Ramos (cell line): Measurements from ENCODE around the gene TTL.
"Not testable (repeated sequence)": the region's sequence is repeated elsewhere in the genome, so short reads cannot be mapped to it uniquely, and the experiment has no call there.

Source experiments
- in situ Hi-C: fragments of 300-500 bp; cut with MboI; formaldehyde crosslinking; loops from one replicate; pipeline ENCODE4 v1.14.3; 2022; ENCODE audit warnings: low sequenced_read_pairs; ENCODE audit not compliant: unreplicated experiment

The TTL gene

GRCh38 chr2:112472547-112473263 lies 9.3 kb upstream of the TTL start:
- in situ Hi-C loops: no loop called here

DNA sequence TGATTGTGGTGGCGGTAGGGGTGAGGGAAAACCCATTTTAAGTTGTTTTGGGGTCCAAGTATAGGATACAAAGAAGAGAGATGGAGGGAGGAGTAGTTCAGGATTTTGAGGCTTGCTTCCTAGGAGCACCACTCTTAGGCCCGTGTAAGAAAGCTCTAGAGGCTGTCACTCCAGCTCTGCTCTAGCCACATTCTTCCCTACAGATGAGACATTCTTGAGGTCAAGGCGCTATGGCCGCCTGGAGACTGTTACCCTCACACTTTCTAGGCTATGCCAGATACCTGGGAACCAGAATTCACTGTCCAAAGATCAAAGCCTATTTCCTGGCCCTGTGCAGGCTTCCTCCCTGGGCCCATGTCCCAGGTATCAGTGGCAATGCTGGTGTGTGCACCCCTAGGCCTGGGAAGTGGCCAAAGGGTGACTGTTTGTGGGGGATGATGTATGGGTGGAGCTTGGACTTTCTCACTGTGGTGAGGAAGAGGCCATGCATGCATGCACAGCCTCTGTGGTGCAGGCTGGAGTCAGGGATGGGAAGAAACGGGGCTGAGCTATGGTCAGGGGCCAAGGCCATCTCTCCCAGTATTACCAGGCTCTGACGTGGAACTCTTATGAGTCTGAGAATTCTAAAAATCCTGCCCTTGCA lies 7.0 kb upstream of the TTL start:
- in situ Hi-C loops: no loop called here

DNA sequence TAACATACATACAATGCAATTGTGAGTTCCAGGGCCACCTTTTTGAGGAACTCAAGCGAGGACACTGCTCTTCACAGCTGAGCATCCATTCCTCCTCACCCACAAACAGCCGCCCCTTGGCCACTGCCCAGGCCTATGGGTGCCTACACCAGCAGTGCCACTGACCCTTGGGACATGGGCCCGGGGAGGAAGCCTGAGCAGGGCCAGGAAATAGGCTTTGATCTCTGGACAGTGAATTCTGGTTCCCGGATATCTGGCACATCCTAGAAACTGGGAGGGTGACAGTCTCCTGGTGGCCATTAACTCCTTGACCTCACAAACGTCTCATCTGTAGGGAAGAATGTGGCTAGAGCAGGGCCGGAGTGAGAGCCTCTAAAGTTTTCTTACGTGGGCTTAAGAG lies 5.5 kb upstream of the TTL start:
- in situ Hi-C loops: no loop called here

- in situ Hi-C loops: no loop called here
These were observed 1.4 kb upstream of the TTL start for GRCh38 chr2:112480530-112481049.

DNA sequence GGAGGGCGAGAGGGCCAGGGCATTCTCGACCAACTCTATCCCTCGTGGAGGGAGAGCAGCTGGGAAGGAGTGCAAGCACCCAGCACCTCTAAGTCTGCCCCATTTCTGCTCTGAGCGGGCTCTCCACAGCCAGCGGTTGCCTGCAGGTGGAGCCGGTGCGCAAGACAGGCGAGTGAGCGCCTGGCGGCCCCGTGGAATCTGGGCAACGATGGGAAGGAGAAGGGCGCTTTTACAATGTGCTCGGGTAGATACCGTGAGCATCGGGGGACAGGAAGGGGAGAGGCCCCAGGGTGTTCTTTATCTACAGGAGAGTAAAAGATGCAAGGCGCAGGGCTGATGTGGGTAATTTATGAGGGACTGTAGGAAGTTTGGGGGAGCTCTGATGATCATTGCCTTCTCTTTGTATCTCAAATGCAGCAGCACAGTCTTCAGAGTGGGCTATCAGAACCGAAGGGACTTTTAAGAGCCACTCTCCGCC lies 867 bp upstream of the TTL start:
- in situ Hi-C loops: no loop called here

DNA sequence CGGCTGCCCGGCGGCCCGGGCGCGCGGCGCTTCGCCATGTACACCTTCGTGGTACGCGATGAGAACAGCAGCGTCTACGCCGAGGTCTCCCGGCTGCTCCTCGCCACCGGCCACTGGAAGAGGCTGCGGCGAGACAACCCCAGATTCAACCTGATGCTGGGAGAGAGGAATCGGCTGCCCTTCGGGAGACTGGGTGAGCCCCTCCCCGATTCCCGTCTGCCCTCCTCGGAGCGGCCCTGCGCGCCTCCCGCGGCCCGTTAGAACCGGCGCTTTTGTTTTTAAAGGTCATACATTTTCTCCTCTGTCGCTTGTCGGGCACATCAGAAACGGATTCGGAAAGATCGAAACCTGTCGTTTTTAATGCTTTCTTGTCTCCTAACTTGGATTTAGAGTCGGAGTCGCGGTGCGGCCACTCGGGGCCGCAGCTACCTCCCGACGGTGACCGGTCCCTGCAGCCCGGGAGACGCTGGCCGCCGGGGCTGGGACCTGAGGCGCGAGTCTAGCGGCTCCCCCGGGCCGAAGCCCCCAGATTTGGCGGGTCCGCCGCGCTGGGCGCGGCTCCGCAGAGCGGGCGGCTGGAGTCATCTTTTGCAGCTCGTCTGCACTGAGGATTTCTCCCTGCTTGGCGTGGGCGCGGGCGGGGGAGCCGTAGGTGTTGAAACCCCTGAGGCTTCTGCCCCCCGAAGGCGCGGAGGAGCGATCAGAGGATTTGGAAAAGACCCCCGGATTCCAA lies 519 bp downstream of the TTL start:
- in situ Hi-C loops: no loop called here

DNA sequence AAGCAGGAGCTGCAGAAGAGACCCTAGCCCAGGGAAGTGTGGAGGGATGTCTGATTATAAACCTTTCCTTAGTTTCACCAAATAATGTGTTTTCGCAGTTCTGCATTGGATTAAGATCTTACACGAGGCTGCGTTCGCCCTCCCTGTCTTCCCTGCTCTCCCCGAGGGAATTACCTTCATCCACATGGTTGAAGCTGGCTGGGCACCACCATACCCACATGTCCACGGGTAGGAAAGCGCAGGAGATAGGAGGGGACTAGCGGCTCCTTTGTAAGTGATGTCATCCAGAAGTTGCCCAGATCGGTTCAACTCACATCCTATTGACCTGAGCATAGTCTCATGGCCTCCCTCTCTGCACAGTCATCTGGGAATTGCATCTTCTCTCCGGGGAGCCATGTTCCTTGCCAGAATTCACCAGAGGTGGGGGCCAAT lies 1.1 kb downstream of the TTL start:
- in situ Hi-C loops: no loop called here

DNA sequence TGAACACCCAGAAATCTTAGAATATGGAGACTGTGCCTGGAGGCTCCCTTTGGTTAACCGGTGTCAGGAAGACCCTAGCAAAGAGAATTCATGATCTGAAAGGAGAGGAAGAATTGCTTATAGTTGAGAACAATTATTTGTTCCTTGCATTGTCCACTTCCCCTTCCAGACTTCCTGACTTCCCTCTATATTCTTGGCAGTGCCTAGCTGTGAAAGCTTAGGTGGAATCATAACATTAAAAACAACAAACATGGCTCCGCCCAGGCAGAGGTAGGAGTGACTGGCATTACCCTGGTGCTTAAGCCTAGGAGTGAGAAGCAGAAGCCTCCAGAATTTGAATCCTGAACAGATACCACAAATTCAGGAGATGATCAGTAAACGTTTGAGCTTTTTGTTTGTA lies 1.9 kb downstream of the TTL start:
- in situ Hi-C loops: no loop called here

GRCh38 chr2:112485849-112486248 lies 3.9 kb downstream of the TTL start:
- in situ Hi-C loops: no loop called here

- in situ Hi-C loops: no loop called here
These were observed 4.9 kb downstream of the TTL start for GRCh38 chr2:112486895-112487294.

GRCh38 chr2:112487444-112487961 lies 5.5 kb downstream of the TTL start:
- in situ Hi-C loops: no loop called here

- in situ Hi-C loops: no loop called here
These were observed 6.2 kb downstream of the TTL start for GRCh38 chr2:112488201-112488600.

GRCh38 chr2:112491946-112492345 lies 10.0 kb downstream of the TTL start:
- in situ Hi-C loops: no loop called here

DNA sequence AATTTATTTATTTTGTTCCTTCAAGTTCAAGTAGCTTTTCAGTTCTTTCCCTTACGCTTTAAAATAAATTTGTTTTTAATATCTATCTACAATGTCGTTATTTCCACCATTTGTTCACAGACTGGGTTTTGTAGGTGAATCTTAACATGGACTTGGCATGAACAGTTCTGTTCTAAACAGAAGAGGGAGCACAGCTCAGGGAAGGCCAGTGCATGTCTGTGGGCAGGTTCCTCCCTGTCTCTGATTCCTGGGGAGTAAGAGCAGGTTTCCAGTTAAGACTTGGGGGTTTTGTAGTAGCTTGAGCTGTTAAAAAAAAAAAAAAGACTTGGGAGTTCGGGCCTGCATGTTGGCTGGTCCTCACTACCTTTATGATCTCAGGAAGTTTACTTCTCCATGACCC lies 11.1 kb downstream of the TTL start:
- in situ Hi-C loops: no loop called here

DNA sequence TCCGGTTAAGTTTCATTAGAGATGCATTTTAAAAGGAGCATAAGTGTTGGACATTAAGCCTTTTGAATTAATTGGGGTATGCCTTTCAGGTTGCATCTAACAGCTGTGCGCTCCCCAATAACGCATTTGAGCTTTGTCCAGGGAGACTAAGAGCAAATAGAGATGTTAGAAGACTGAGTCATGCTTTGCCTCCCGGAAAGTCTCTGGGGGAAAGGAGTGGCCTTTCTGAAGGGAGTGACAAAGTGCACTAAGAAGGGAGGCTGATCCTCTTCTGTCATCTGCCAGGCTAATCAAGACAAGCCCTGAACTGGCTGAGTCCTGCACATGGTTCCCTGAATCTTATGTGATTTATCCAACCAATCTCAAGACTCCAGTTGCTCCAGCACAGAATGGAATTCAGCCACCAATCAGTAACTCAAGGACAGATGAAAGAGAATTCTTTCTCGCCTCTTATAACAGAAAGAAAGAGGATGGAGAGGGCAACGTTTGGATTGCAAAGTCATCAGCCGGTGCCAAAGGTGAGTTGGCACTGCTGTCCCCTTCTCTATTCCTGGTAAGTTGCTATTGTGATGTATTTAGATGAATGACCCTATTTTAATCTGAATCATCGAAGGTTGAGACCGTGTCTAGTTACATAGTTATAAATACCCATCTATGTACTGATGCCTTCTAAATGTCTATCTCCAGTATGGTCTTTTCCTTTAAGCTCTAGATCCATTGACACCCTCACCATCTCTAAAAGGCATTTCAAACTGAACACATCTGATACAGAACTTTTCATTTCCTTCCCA lies 12.1 kb downstream of the TTL start:
- in situ Hi-C loops: no loop called here

- in situ Hi-C loops: no loop called here
These were observed 12.9 kb downstream of the TTL start for GRCh38 chr2:112494828-112495227.

GRCh38 chr2:112495878-112496277 lies 13.9 kb downstream of the TTL start:
- in situ Hi-C loops: not testable (repeated sequence)

DNA sequence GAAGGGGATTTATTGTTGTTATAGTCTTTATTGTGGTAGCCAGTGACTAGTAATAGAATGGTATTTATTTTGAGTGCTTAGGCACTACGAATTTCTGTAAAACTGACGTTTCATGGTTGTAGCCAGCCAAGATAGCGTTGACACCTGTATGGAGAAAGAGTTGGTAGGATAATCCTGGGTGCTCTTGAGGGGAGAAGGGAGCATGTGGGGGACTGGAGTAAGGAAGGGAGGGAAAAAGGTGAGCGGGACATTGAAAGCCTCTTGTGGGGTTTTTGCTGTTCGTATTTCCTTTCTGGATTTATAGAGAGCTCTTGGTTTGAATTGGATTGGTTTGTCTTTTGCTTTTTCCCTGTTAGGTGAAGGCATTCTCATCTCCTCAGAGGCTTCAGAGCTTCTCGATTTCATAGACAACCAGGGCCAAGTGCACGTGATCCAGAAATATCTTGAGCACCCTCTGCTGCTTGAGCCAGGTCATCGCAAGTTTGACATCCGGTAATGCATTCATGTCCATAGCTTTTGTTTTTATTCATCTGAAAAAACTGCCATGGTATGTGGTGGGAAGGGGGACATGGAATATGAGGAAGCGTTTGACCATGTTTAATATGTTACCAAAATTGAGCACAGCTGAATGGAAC lies 19.0 kb downstream of the TTL start:
- in situ Hi-C loops: not testable (repeated sequence)

GRCh38 chr2:112509239-112509998 lies 27.5 kb downstream of the TTL start:
- in situ Hi-C loops: not testable (repeated sequence)
